WERI-Rb-1 (cell line): ENCODE measurements around the gene TFPT.

Source experiments
- DNase-seq: peaks from one replicate; pipeline ENCODE4 v3.0.0-alpha.2; 2020
- H3K27ac ChIP-seq: fragments of 250-450 bp; sonication (Bioruptor Pico); 2 replicates; pipeline ENCODE4 v1.5.1; 2020; ENCODE audit warnings: mild to moderate bottlenecking, moderate library complexity
- H3K27me3 ChIP-seq: fragments of 250-450 bp; sonication (Bioruptor Pico); 2 replicates; pipeline ENCODE4 v1.5.1; 2021; ENCODE audit warnings: mild to moderate bottlenecking, low read depth, moderate library complexity; ENCODE audit not compliant: insufficient read depth, severe bottlenecking
- H3K36me3 ChIP-seq: fragments of 250-450 bp; sonication (Bioruptor Pico); 2 replicates; pipeline ENCODE4 v1.5.1; 2020; ENCODE audit warnings: mild to moderate bottlenecking, moderate library complexity
- H3K4me3 ChIP-seq: 2 replicates; pipeline ENCODE4 v1.5.1; 2011; ENCODE audit warnings: low read depth, mild to moderate bottlenecking, control low read depth, low read length
- H3K9me3 ChIP-seq: fragments of 250-450 bp; sonication (Bioruptor Pico); 2 replicates; pipeline ENCODE4 v1.5.1; 2021; ENCODE audit warnings: mild to moderate bottlenecking, moderate library complexity; ENCODE audit not compliant: severe bottlenecking
- CTCF ChIP-seq: IDR thresholded peaks from 2 replicates; pipeline ENCODE4 v1.5.1; 2011; ENCODE audit warnings: low read depth, mild to moderate bottlenecking, control low read depth, inconsistent platforms, low read length

TFPT gene

GRCh38 chr19:54123682-54124081, 8.2 kb upstream of the TFPT start:
- Histone ChIP-seq H3K9me3 (no peaks in the 10 kb centered on the region), H3K36me3 (peaks cover 68% of the 10 kb centered on the region), H3K27me3 (no peaks in the 10 kb centered on the region), H3K4me3 (no peak overlapping the region), H3K27ac (no peak overlapping the region)
- DNase-seq, result no peak
- TF ChIP-seq CTCF, result no peak

GRCh38 chr19:54121259-54121658, 5.8 kb upstream of the TFPT start:
- H3K27me3 ChIP-seq, result no peaks in the 10 kb centered on the region
- H3K4me3 ChIP-seq, result no peak overlapping the region
- H3K27ac ChIP-seq, result no peak overlapping the region
- DNase-seq, result no peak
- no peak for TF ChIP-seq CTCF
- H3K9me3 ChIP-seq, result no peaks in the 10 kb centered on the region
- peaks cover 58% of the 10 kb centered on the region for H3K36me3 ChIP-seq

GRCh38 chr19:54114340-54115108, 933 bp downstream of the TFPT start:
- Histone ChIP-seq H3K27ac (peak overlapping the region; percentile 96), H3K27me3 (no peaks in the 10 kb centered on the region), H3K9me3 (no peaks in the 10 kb centered on the region), H3K36me3 (peaks cover 39% of the 10 kb centered on the region), H3K4me3 (peak overlapping the region; percentile 52)
- DNase-seq, result no peak
- TF ChIP-seq CTCF, result no peak

GRCh38 chr19:54109651-54110050, 5.8 kb downstream of the TFPT start:
- no peak for DNase-seq
- Histone ChIP-seq H3K27me3 (no peaks in the 10 kb centered on the region), H3K36me3 (peaks cover 60% of the 10 kb centered on the region), H3K4me3 (no peak overlapping the region), H3K9me3 (no peaks in the 10 kb centered on the region), H3K27ac (no peak overlapping the region)
- TF ChIP-seq CTCF, result no peak

- Histone ChIP-seq H3K27ac (no peak overlapping the region), H3K27me3 (no peaks in the 10 kb centered on the region), H3K9me3 (no peaks in the 10 kb centered on the region), H3K4me3 (no peak overlapping the region), H3K36me3 (peaks cover 56% of the 10 kb centered on the region)
- no peak for DNase-seq
- TF ChIP-seq CTCF, result no peak
Observed at GRCh38 chr19:54108496-54108895, 7.0 kb downstream of the TFPT start.
